SW480 (cell line): ENCODE results near the gene ACSM2B.
"Not testable (repeated sequence)": the region's sequence is repeated elsewhere in the genome, so short reads cannot be mapped to it uniquely, and the experiment has no call there.

Experiments used
- DNase-seq: peaks from one replicate; pipeline ENCODE4 v3.0.0-alpha.2; 2016; ENCODE audit warnings: low spot score

ACSM2B gene

DNA sequence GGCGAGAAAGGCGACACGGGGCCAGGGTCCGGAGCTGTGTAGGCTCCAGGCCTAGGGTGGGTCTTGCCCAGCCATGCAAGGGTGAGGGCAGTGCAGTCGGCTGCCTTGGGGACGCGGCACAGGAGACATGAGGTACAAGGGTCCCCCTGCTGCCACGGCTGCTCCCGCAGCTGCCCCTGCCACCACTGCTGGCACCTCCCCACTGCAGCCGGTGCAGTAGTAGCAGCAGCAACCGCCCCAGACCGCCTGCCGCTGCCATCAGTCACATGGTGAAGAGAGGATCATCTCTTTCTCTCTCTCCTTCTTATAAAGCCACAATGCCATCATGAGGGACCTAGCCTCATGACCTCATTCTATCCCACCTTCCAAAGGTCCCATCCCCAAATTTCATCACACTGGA lies 44.4 kb downstream of the ACSM2B start:
- not testable (repeated sequence) for DNase-seq

DNA sequence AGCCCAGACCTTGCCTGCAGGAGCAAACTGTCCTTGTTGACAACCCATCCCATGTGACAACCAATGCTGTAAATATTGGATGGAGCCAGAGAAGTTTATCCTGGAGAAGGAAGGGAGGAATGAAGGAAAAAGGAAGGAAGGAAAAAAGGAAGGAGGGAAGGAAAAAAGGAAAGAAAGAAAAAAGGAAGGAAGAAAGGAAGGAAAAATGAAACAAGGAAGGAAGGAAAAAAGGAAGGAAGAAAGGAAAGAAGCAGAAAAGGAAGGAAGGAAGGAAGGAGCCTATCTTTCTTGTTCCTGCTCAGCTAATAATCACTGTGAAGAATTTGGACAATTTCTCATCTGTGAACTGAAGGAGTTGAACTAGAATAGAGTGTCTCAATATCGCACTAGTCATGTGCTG lies 56.1 kb downstream of the ACSM2B start:
- no peak for DNase-seq

- no peak for DNase-seq
Observed at GRCh38 chr16:20519231-20519630, 56.9 kb downstream of the ACSM2B start.

GRCh38 chr16:20517149-20517548 lies 59.0 kb downstream of the ACSM2B start:
- no peak for DNase-seq

DNA sequence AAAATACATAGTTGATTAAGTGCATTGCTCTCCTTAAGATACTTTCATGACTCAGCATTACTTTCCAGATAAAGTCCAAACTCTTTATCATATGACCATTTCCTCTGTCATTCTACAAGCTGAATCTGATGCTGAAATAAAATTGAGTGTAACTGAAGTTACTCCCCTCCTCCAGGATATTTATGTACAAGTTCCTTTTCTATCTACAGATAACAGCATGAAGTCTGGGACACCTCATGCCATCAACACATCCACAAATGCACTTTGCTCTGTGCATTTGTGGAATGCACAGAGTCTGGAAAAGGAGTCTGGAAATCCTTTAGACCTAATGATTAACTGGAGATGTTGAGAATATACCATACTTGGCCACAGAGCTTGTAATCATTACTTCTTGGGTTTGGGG lies 60.5 kb downstream of the ACSM2B start:
- no peak for DNase-seq

DNA sequence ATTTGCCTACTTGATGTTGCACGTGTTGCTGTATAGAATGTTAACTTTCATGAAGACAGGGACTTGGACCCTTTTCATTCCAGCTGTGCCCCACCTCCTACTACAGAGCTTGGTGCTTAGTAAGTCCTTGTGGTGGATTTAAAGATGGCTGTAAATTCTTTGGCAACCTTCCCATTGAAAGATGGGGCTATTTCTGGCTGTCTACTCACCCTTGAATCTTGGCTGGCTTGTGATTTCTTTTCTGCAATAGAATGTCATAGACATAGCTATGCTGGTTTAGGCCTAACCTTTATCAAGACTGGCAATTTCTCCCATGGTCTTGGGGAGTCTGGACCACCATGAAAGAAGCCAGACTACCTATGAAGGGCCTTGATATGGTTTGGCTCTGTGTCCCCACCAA lies 65.8 kb downstream of the ACSM2B start:
- no peak for DNase-seq

DNA sequence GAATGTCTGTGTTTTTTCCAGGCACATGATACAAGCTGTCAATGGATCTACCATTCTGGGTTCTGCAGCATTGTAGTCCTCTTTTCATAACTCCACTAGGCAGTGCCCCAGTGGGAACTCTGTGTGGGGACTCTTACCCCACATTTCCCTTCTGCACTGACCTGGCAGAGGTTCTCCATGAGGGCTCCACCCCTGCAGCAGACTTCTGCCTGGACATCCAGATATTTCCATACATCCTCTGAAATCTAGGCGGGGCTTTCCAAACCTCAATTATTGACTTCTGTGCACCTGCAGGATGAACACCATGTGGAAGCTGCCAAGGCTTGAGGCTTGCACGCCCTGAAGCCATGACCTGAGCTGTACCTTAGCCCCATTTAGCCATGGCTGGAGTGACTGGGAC lies 68.9 kb downstream of the ACSM2B start:
- DNase-seq, result no peak

GRCh38 chr16:20504418-20504817 lies 71.7 kb downstream of the ACSM2B start:
- DNase-seq, result no peak

DNA sequence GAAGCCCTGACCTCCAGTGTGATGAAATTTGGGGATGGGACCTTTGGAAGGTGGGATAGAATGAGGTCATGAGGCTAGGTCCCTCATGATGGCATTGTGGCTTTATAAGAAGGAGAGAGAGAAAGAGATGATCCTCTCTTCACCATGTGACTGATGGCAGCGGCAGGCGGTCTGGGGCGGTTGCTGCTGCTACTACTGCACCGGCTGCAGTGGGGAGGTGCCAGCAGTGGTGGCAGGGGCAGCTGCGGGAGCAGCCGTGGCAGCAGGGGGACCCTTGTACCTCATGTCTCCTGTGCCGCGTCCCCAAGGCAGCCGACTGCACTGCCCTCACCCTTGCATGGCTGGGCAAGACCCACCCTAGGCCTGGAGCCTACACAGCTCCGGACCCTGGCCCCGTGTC lies 84.7 kb downstream of the ACSM2B start:
- not testable (repeated sequence) for DNase-seq

GRCh38 chr16:20490994-20491393 lies 85.2 kb downstream of the ACSM2B start:
- not testable (repeated sequence) for DNase-seq
